Measurements from ENCODE around the gene ELF1. TPM values are rescaled to one million over a fixed set of nuclear protein-coding genes. Genes with fewer than 3 reads are reported as not detected.

Gene ELF1
- total and polyA plus RNA-seq, 2 of the 4 experiments (the other 2 are of a cell fraction), result 25.4 to 27.6 TPM

- WGBS, 2 experiments (ENCODE audit: extremely low coverage in 2 of 2, insufficient read length in 1 of 2), result no CpG with 5 or more reads among the region's 1 CpG
- no peak for TF ChIP-seq MAZ (IDR thresholded peaks at IDR 0.05; ENCODE audit: borderline replicate concordance, low read depth, low read length)
- no peak for TF ChIP-seq MXI1 (IDR thresholded peaks at IDR 0.05; ENCODE audit: borderline replicate concordance, low read depth, low read length)
- TF ChIP-seq ELK1 (IDR thresholded peaks at IDR 0.05; ENCODE audit: borderline replicate concordance, low read depth, low read length), result no peak
- TF ChIP-seq POLR2A (IDR thresholded peaks at IDR 0.05; ENCODE audit: low read depth, low read length), result no peak
- no peak for TF ChIP-seq RAD21 (IDR thresholded peaks at IDR 0.05; ENCODE audit: low read length)
- TF ChIP-seq NFE2L2 (IDR thresholded peaks at IDR 0.05; ENCODE audit: low read depth, low read length), result no peak
- no peak for TF ChIP-seq RCOR1 (IDR thresholded peaks at IDR 0.05; ENCODE audit: insufficient replicate concordance, low read length)
- no peak for TF ChIP-seq RFX5 (IDR thresholded peaks at IDR 0.05; ENCODE audit: low read depth, low read length)
- TF ChIP-seq FOS (IDR thresholded peaks at IDR 0.05; ENCODE audit: low read depth, low read length), result no peak
- TF ChIP-seq CHD1 (IDR thresholded peaks at IDR 0.05; ENCODE audit: low read depth, low read length), result no peak
- TF ChIP-seq BHLHE40 (IDR thresholded peaks at IDR 0.05; ENCODE audit: low read depth, low read length), result no peak
- TF ChIP-seq MAFK (IDR thresholded peaks at IDR 0.05; ENCODE audit: low read depth, low read length), result no peak
- no peak for TF ChIP-seq CEBPB (IDR thresholded peaks at IDR 0.05; ENCODE audit: low read depth, low read length)
- no peak for TF ChIP-seq USF2 (IDR thresholded peaks at IDR 0.05; ENCODE audit: low read depth, low read length)
- no peak for TF ChIP-seq CTCF (conservative IDR thresholded peaks at IDR 0.05; ENCODE audit: low read depth, low read length)
- no peak for TF ChIP-seq SMC3 (IDR thresholded peaks at IDR 0.05; ENCODE audit: low read depth, low read length)
- Histone ChIP-seq H3K56ac (ENCODE audit: extremely low read depth, insufficient read depth, low read length) (no peak overlapping the region), H2AK9ac (replicated peaks; ENCODE audit: low read depth, low read length, poor library complexity) (no peak overlapping the region), H4K8ac (ENCODE audit: low read depth in 2 of 2, low read length in 2 of 2) (no peak overlapping the region), H3K18ac (ENCODE audit: low read depth, low read length) (no peak overlapping the region), H2BK15ac (ENCODE audit: low read depth, low read length) (no peak overlapping the region), H2BK5ac (ENCODE audit: low read depth, low read length, poor library complexity, severe bottlenecking) (no peak overlapping the region), H2AK5ac (ENCODE audit: low read depth, low read length) (no peak overlapping the region), H3K4me3 (ENCODE audit: insufficient read depth, low read depth, low read length) (no peak overlapping the region), H3K27ac (ENCODE audit: insufficient read depth, low read length) (no peak overlapping the region), H3K9me3 (ENCODE audit: control insufficient read depth, insufficient read depth, low read length) (no peaks in the 10 kb centered on the region), H2BK20ac (ENCODE audit: low read depth, low read length) (no peak overlapping the region), H3K9ac (ENCODE audit: low read depth, low read length) (no peak overlapping the region), H3K9me1 (ENCODE audit: insufficient read depth, low read length) (no peaks in the 10 kb centered on the region), H3K79me1 (ENCODE audit: low read depth in 1 of 2, low read length in 2 of 2) (peaks cover 0 to 8% of the 10 kb centered on the region in 2 experiments; a peak in 3 of 4 replicates), H4K91ac (ENCODE audit: insufficient read depth, low read depth, low read length) (no peak overlapping the region), H3K36me3 (ENCODE audit: control insufficient read depth, insufficient read depth, low read length) (no peaks in the 10 kb centered on the region), H3K4ac (ENCODE audit: low read depth, low read length) (no peak overlapping the region), H2AFZ (replicated peaks; ENCODE audit: low read length, poor library complexity) (no peak overlapping the region), H2BK120ac (ENCODE audit: low read depth, low read length) (no peak overlapping the region), H3K4me2 (ENCODE audit: low read depth, low read length) (no peak overlapping the region), H3K23ac (ENCODE audit: low read depth, low read length) (no peak overlapping the region; the same call in 1 of the 2 replicates), H4K20me1 (ENCODE audit: insufficient read depth, low read length) (no peaks in the 10 kb centered on the region), H3K14ac (replicated peaks; ENCODE audit: low read depth, low read length) (no peak overlapping the region; the same call in 1 of the 2 replicates), H3K4me1 (ENCODE audit: control insufficient read depth, insufficient read depth, low read length) (no peaks in the 10 kb centered on the region; the same call in none of the 2 replicates), H3K27me3 (ENCODE audit: control insufficient read depth, insufficient read depth, low read length) (no peaks in the 10 kb centered on the region), H4K5ac (ENCODE audit: low read depth, low read length) (no peak overlapping the region)
- POLR2A ChIA-PET (ENCODE audit: unreplicated experiment), result no interaction called here
- dilution Hi-C loops (cut with HindIII; ENCODE audit: low sequenced_read_pairs, unreplicated experiment), result no loop called here
- intact Hi-C loops (cut with micrococcal nuclease), result no loop called here
- in situ Hi-C loops (cut with MboI; ENCODE audit: low sequenced_read_pairs), result no loop called here
- CTCF ChIA-PET, result interaction anchor here (0.8 kb wide), 1 partner anchor 13 kb away, joined by 3 read pairs; no protein-coding TSS in a partner anchor
- ATAC-seq (ENCODE audit: low read depth), result no peak
- no TSS peak for BruUV-seq (replicated peaks)
- no peak for DNase-seq
Observed at GRCh38 chr13:40908546-40908945, 110.6 kb downstream of the ELF1 start.
